SK-N-SH treated with all-trans-retinoic acid at 6 μM for 48 hours (cell line): ENCODE measurements around the gene MTUS2.

Experiments used
- ATAC-seq: fragments of 200-7000 bp; cut with Tn5 transposase; 3 replicates; pipeline ENCODE4 v1.9.1; 2020; ENCODE audit warnings: mild to moderate bottlenecking, moderate library complexity
- ARNTL ChIP-seq: fragments of 450-650 bp; formaldehyde crosslinking; IDR thresholded peaks from 2 replicates; pipeline ENCODE4 v1.5.0; 2020; ENCODE audit warnings: low read depth, mild to moderate bottlenecking, moderate library complexity, borderline replicate concordance
- BACH2 ChIP-seq: fragments of 250-450 bp; sonication (Bioruptor Pico); IDR thresholded peaks from 2 replicates; pipeline ENCODE4 v1.9.0; 2021; ENCODE audit warnings: mild to moderate bottlenecking, borderline replicate concordance
- CREB5 ChIP-seq: fragments of 250-450 bp; sonication (Bioruptor Pico); IDR thresholded peaks from 2 replicates; pipeline ENCODE4 v1.5.1; 2020; ENCODE audit warnings: low read depth, mild to moderate bottlenecking, moderate library complexity
- CSDC2 ChIP-seq: fragments of 250-450 bp; sonication (Bioruptor Pico); IDR thresholded peaks from 2 replicates; pipeline ENCODE4 v1.5.0; 2020; ENCODE audit warnings: mild to moderate bottlenecking, moderate library complexity
- CSRNP3 ChIP-seq: fragments of 250-450 bp; sonication (Bioruptor Pico); IDR thresholded peaks from 2 replicates; pipeline ENCODE4 v1.5.1; 2021; ENCODE audit warnings: mild to moderate bottlenecking, moderate library complexity
- ESRRG ChIP-seq: fragments of 250-450 bp; sonication (Bioruptor Pico); IDR thresholded peaks from 2 replicates; pipeline ENCODE4 v1.6.1; 2021; ENCODE audit warnings: mild to moderate bottlenecking
- GLIS3 ChIP-seq: fragments of 250-450 bp; sonication (Bioruptor Pico); IDR thresholded peaks from 2 replicates; pipeline ENCODE4 v1.5.0; 2020; ENCODE audit warnings: mild to moderate bottlenecking, moderate library complexity
- ISL1 ChIP-seq: fragments of 250-450 bp; sonication (Bioruptor Pico); IDR thresholded peaks from 2 replicates; pipeline ENCODE4 v2.1.2; 2022; ENCODE audit warnings: mild to moderate bottlenecking, moderate library complexity
- OSR1 ChIP-seq: fragments of 250-450 bp; sonication (Bioruptor Pico); IDR thresholded peaks from 2 replicates; pipeline ENCODE4 v1.8.0; 2022; ENCODE audit warnings: moderate library complexity, mild to moderate bottlenecking, inconsistent platforms
- POU6F1 ChIP-seq: fragments of 250-450 bp; sonication (Bioruptor Pico); IDR thresholded peaks from 2 replicates; pipeline ENCODE4 v1.8.0; 2021; ENCODE audit warnings: low read depth, mild to moderate bottlenecking, moderate library complexity, borderline replicate concordance
- PPARA ChIP-seq: fragments of 250-450 bp; sonication (Bioruptor Pico); IDR thresholded peaks from 2 replicates; pipeline ENCODE4 v1.5.0; 2020; ENCODE audit warnings: mild to moderate bottlenecking, borderline replicate concordance
- RARB ChIP-seq: fragments of 250-450 bp; sonication (Bioruptor Pico); IDR thresholded peaks from 2 replicates; pipeline ENCODE4 v1.8.0; 2021; ENCODE audit warnings: mild to moderate bottlenecking, moderate library complexity
- SNAI2 ChIP-seq: fragments of 250-450 bp; sonication (Bioruptor Pico); IDR thresholded peaks from 2 replicates; pipeline ENCODE4 v1.5.0; 2020; ENCODE audit warnings: mild to moderate bottlenecking, moderate library complexity
- TCF4 ChIP-seq: fragments of 250-450 bp; sonication (Bioruptor Pico); IDR thresholded peaks from 2 replicates; pipeline ENCODE4 v1.8.0; 2021; ENCODE audit warnings: mild to moderate bottlenecking, moderate library complexity, borderline replicate concordance
- TOX ChIP-seq: fragments of 250-450 bp; sonication (Bioruptor Pico); IDR thresholded peaks from 2 replicates; pipeline ENCODE4 v1.8.0; 2021; ENCODE audit warnings: mild to moderate bottlenecking, moderate library complexity, borderline replicate concordance
- TSHZ2 ChIP-seq: fragments of 250-450 bp; sonication (Bioruptor Pico); IDR thresholded peaks from 2 replicates; pipeline ENCODE4 v1.5.0; 2020; ENCODE audit warnings: mild to moderate bottlenecking, moderate library complexity
- ZC3H10 ChIP-seq: fragments of 250-450 bp; sonication (Bioruptor Pico); IDR thresholded peaks from 2 replicates; pipeline ENCODE4 v1.5.1; 2021; ENCODE audit warnings: mild to moderate bottlenecking, moderate library complexity
- ZFP30 ChIP-seq: fragments of 450-650 bp; formaldehyde crosslinking; IDR thresholded peaks from 2 replicates; pipeline ENCODE4 v1.5.0; 2022; ENCODE audit warnings: mild to moderate bottlenecking, moderate library complexity
- ZNF565 ChIP-seq: fragments of 450-650 bp; formaldehyde crosslinking; conservative IDR thresholded peaks from 2 replicates; pipeline ENCODE4 v1.5.0; 2020; ENCODE audit warnings: low read depth, mild to moderate bottlenecking, moderate library complexity
- ZNF8 ChIP-seq: fragments of 450-650 bp; formaldehyde crosslinking; IDR thresholded peaks from 2 replicates; pipeline ENCODE4 v1.5.0; 2020; ENCODE audit warnings: mild to moderate bottlenecking, moderate library complexity

The MTUS2 gene

GRCh38 chr13:29428310-29429181 lies 608.4 kb downstream of the MTUS2 start:
- peak; percentile 98 for ATAC-seq
- TF ChIP-seq RARB (no peak), TOX (CRISPR knock-in tag) (no peak), ZC3H10 (CRISPR knock-in tag) (no peak), BACH2 (CRISPR knock-in tag) (no peak)

- peak; percentile 33 for ATAC-seq
- TF ChIP-seq ZFP30 (CRISPR knock-in tag), result no peak
These were observed 609.3 kb downstream of the MTUS2 start for GRCh38 chr13:29429286-29429900.

GRCh38 chr13:29434217-29434945 lies 614.2 kb downstream of the MTUS2 start:
- ATAC-seq, result peak; percentile 12; the same call in 2 of the 3 replicates
- TF ChIP-seq ZFP30 (CRISPR knock-in tag), result no peak
- TF ChIP-seq OSR1 (CRISPR knock-in tag), result no peak
- TF ChIP-seq RARB, result no peak
- no peak for TF ChIP-seq ARNTL (CRISPR knock-in tag)
- no peak for TF ChIP-seq PPARA (CRISPR knock-in tag)
- TF ChIP-seq GLIS3, result no peak
- no peak for TF ChIP-seq POU6F1 (CRISPR knock-in tag)
- TF ChIP-seq TSHZ2 (CRISPR knock-in tag), result no peak
- no peak for TF ChIP-seq SNAI2 (CRISPR knock-in tag)
- no peak for TF ChIP-seq CREB5
- no peak for TF ChIP-seq ESRRG
- TF ChIP-seq BACH2 (CRISPR knock-in tag), result no peak
- TF ChIP-seq ZNF565 (CRISPR knock-in tag), result no peak
- no peak for TF ChIP-seq TCF4 (CRISPR knock-in tag)
- TF ChIP-seq CSRNP3 (CRISPR knock-in tag), result no peak
- no peak for TF ChIP-seq ZNF8 (CRISPR knock-in tag)
- no peak for TF ChIP-seq ZC3H10 (CRISPR knock-in tag)
- TF ChIP-seq ISL1 (CRISPR knock-in tag), result no peak
- TF ChIP-seq CSDC2 (CRISPR knock-in tag), result no peak
